ENCODE results near the gene PLXNA2.
A peak's percentile ranks its signal among the peaks of the same experiment; 100 is the strongest.

The PLXNA2 gene

DNA sequence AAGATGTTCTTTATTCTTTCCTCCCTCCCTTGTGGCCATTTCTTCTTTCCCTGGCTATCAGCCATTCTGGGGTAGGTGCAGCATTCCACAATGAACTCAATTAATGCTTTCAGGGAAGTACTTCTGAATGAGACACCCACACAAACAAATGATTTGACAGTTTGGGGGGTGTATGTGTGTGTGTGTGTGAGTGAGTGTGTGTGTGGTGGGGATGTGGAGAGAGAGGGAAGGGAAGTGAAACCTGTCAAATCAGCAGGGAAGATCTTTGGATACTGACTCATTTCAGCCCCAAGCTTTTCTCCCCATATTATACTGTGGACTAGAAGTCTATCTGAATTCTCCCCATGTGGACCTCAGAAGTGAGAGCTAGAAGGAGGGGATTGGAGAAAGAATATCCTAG is 178.3 kb downstream of the PLXNA2 start:
- H3K36me3 ChIP-seq (ENCODE audit: control insufficient read depth, insufficient read depth, low read length) = peaks cover 1% of the 10 kb centered on the region
- H3K79me2 ChIP-seq (ENCODE audit: control insufficient read depth, insufficient read depth, low read length) = no peaks in the 10 kb centered on the region

GRCh38 chr1:208061632-208062031 is 182.6 kb downstream of the PLXNA2 start:
- Histone ChIP-seq H3K4me2 (ENCODE audit: low read length) (no peak overlapping the region), H2BK15ac (replicated peaks; ENCODE audit: low read depth) (no peak overlapping the region), H3K4ac (ENCODE audit: low read depth, low read length) (no peak overlapping the region), H3K4me3 (ENCODE audit: low read length) (no peak overlapping the region), H3K18ac (ENCODE audit: low read length) (no peak overlapping the region), H3K79me1 (ENCODE audit: low read length) (no peaks in the 10 kb centered on the region), H3K9ac (ENCODE audit: low read length) (no peak overlapping the region), H3K56ac (ENCODE audit: low read length) (no peak overlapping the region), H3K23ac (ENCODE audit: low read length) (no peak overlapping the region), H2BK5ac (ENCODE audit: low read length) (no peak overlapping the region), H3K27ac (ENCODE audit: low read depth, low read length) (no peak overlapping the region), H3K27me3 (ENCODE audit: insufficient read depth, low read length, poor library complexity) (no peaks in the 10 kb centered on the region), H4K8ac (ENCODE audit: low read depth, low read length) (no peak overlapping the region), H3K4me1 (ENCODE audit: control insufficient read depth, low read depth, low read length) (peaks cover 29% of the 10 kb centered on the region), H3K79me2 (ENCODE audit: control insufficient read depth, insufficient read depth, low read length) (no peaks in the 10 kb centered on the region), H2BK120ac (ENCODE audit: low read depth, low read length) (no peak overlapping the region), H3K36me3 (ENCODE audit: control insufficient read depth, insufficient read depth, low read length) (no peaks in the 10 kb centered on the region), H4K5ac (ENCODE audit: low read length) (no peak overlapping the region), H2AK5ac (ENCODE audit: low read length) (no peak overlapping the region)
- DNase-seq = no peak
- whole genome bisulfite sequencing (ENCODE audit: extremely low coverage, insufficient coverage, low lambda C conversion rate) = no CpG with 5 or more reads among the region's 3 CpGs

More for the DNA sequence above, 178.3 kb downstream of the PLXNA2 start:
- Histone ChIP-seq H3K4me3 (ENCODE audit: low read length) (no peak overlapping the region), H2AK5ac (ENCODE audit: low read length) (peak overlapping the region; percentile 1), H3K4me1 (ENCODE audit: control insufficient read depth, low read depth, low read length) (peaks cover 19% of the 10 kb centered on the region), H3K23ac (ENCODE audit: low read length) (no peak overlapping the region), H4K5ac (ENCODE audit: low read length) (no peak overlapping the region), H3K9ac (ENCODE audit: low read length) (no peak overlapping the region), H3K79me1 (ENCODE audit: low read length) (no peaks in the 10 kb centered on the region), H3K27me3 (ENCODE audit: insufficient read depth, low read length, poor library complexity) (no peaks in the 10 kb centered on the region), H2BK5ac (ENCODE audit: low read length) (peak overlapping the region; percentile 64), H3K4ac (ENCODE audit: low read depth, low read length) (no peak overlapping the region), H3K56ac (ENCODE audit: low read length) (peak overlapping the region; percentile 73), H3K4me2 (ENCODE audit: low read length) (no peak overlapping the region), H2BK15ac (replicated peaks; ENCODE audit: low read depth) (no peak overlapping the region), H3K27ac (ENCODE audit: low read depth, low read length) (peak overlapping the region; percentile 7), H3K18ac (ENCODE audit: low read length) (peak overlapping the region; percentile 93), H2BK120ac (ENCODE audit: low read depth, low read length) (no peak overlapping the region), H4K8ac (ENCODE audit: low read depth, low read length) (no peak overlapping the region)
- DNase-seq = no peak

GRCh38 chr1:208061118-208061517 is 183.1 kb downstream of the PLXNA2 start:
- Histone ChIP-seq H4K8ac (ENCODE audit: low read depth, low read length) (no peak overlapping the region), H2BK120ac (ENCODE audit: low read depth, low read length) (no peak overlapping the region), H3K4me3 (ENCODE audit: low read length) (no peak overlapping the region), H3K36me3 (ENCODE audit: control insufficient read depth, insufficient read depth, low read length) (no peaks in the 10 kb centered on the region), H3K18ac (ENCODE audit: low read length) (no peak overlapping the region), H2BK15ac (replicated peaks; ENCODE audit: low read depth) (no peak overlapping the region), H3K27me3 (ENCODE audit: insufficient read depth, low read length, poor library complexity) (no peaks in the 10 kb centered on the region), H3K27ac (ENCODE audit: low read depth, low read length) (no peak overlapping the region), H3K56ac (ENCODE audit: low read length) (no peak overlapping the region), H3K79me1 (ENCODE audit: low read length) (no peaks in the 10 kb centered on the region), H3K4me2 (ENCODE audit: low read length) (no peak overlapping the region), H3K23ac (ENCODE audit: low read length) (no peak overlapping the region), H3K9ac (ENCODE audit: low read length) (no peak overlapping the region), H3K4ac (ENCODE audit: low read depth, low read length) (no peak overlapping the region), H3K79me2 (ENCODE audit: control insufficient read depth, insufficient read depth, low read length) (no peaks in the 10 kb centered on the region), H2AK5ac (ENCODE audit: low read length) (no peak overlapping the region), H3K4me1 (ENCODE audit: control insufficient read depth, low read depth, low read length) (peaks cover 26% of the 10 kb centered on the region), H4K5ac (ENCODE audit: low read length) (no peak overlapping the region), H2BK5ac (ENCODE audit: low read length) (no peak overlapping the region)
- no CpG with 5 or more reads among the region's 4 CpGs for WGBS (ENCODE audit: extremely low coverage, insufficient coverage, low lambda C conversion rate)
- peak; percentile 37 for DNase-seq

GRCh38 chr1:208060215-208060869 is 183.8 kb downstream of the PLXNA2 start:
- WGBS (ENCODE audit: extremely low coverage, insufficient coverage, low lambda C conversion rate) = no CpG with 5 or more reads among the region's 17 CpGs
- no peak overlapping the region for H4K8ac ChIP-seq (ENCODE audit: low read depth, low read length)
- H2BK120ac ChIP-seq (ENCODE audit: low read depth, low read length) = no peak overlapping the region
- H2BK5ac ChIP-seq (ENCODE audit: low read length) = no peak overlapping the region
- H3K36me3 ChIP-seq (ENCODE audit: control insufficient read depth, insufficient read depth, low read length) = no peaks in the 10 kb centered on the region
- peak overlapping the region; percentile 68 for H3K56ac ChIP-seq (ENCODE audit: low read length)
- no peak overlapping the region for H3K4me3 ChIP-seq (ENCODE audit: low read length)
- no peaks in the 10 kb centered on the region for H3K79me1 ChIP-seq (ENCODE audit: low read length)
- H4K5ac ChIP-seq (ENCODE audit: low read length) = no peak overlapping the region
- DNase-seq = peak; percentile 65
- H3K27me3 ChIP-seq (ENCODE audit: insufficient read depth, low read length, poor library complexity) = no peaks in the 10 kb centered on the region
- H3K79me2 ChIP-seq (ENCODE audit: control insufficient read depth, insufficient read depth, low read length) = no peaks in the 10 kb centered on the region
- H3K4me1 ChIP-seq (ENCODE audit: control insufficient read depth, low read depth, low read length) = peaks cover 19% of the 10 kb centered on the region
- H3K4ac ChIP-seq (ENCODE audit: low read depth, low read length) = no peak overlapping the region
- H3K9ac ChIP-seq (ENCODE audit: low read length) = no peak overlapping the region
- no peak overlapping the region for H2AK5ac ChIP-seq (ENCODE audit: low read length)
- no peak overlapping the region for H2BK15ac ChIP-seq (replicated peaks; ENCODE audit: low read depth)
- no peak overlapping the region for H3K18ac ChIP-seq (ENCODE audit: low read length)
- no peak overlapping the region for H3K27ac ChIP-seq (ENCODE audit: low read depth, low read length)
- no peak overlapping the region for H3K23ac ChIP-seq (ENCODE audit: low read length)
- H3K4me2 ChIP-seq (ENCODE audit: low read length) = no peak overlapping the region

DNA sequence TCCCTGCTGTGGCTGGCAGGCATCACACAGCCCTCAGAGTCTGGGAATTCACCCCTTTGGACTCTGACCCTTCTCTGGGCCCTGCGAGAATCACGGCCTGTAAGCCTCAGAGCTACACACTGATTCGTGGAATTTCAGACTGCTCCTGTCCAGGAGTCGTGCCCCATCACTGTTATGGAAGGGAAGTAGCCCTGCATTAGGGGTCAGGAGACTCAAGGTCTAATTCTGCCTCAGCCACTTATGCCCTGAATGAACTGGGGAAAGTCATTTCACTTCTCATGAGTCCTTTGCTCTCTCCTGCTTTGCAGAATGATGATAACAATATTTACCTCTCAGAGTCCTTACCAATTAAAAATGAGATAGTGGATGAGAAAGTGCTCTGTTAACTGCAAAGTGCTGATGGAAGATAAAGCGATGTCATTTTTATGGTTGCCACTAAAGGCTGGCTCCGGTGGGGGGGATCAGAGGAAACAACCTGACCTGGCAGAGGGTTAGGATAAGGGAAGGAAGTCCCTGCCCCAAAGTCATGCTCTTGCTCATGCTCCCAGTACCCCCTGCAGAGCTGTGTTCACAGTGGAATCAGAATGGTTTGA is 184.7 kb downstream of the PLXNA2 start:
- H4K8ac ChIP-seq (ENCODE audit: low read depth, low read length) = no peak overlapping the region
- H3K79me1 ChIP-seq (ENCODE audit: low read length) = no peaks in the 10 kb centered on the region
- no peak overlapping the region for H2BK5ac ChIP-seq (ENCODE audit: low read length)
- H3K79me2 ChIP-seq (ENCODE audit: control insufficient read depth, insufficient read depth, low read length) = no peaks in the 10 kb centered on the region
- H3K18ac ChIP-seq (ENCODE audit: low read length) = no peak overlapping the region
- H3K23ac ChIP-seq (ENCODE audit: low read length) = no peak overlapping the region
- H4K5ac ChIP-seq (ENCODE audit: low read length) = no peak overlapping the region
- H2BK120ac ChIP-seq (ENCODE audit: low read depth, low read length) = no peak overlapping the region
- H3K4me1 ChIP-seq (ENCODE audit: control insufficient read depth, low read depth, low read length) = peaks cover 20% of the 10 kb centered on the region
- no CpG with 5 or more reads among the region's 6 CpGs for WGBS (ENCODE audit: extremely low coverage, insufficient coverage, low lambda C conversion rate)
- H3K36me3 ChIP-seq (ENCODE audit: control insufficient read depth, insufficient read depth, low read length) = peaks cover 2% of the 10 kb centered on the region
- no peaks in the 10 kb centered on the region for H3K27me3 ChIP-seq (ENCODE audit: insufficient read depth, low read length, poor library complexity)
- H3K27ac ChIP-seq (ENCODE audit: low read depth, low read length) = no peak overlapping the region
- no peak overlapping the region for H3K4ac ChIP-seq (ENCODE audit: low read depth, low read length)
- peak; percentile 48 for DNase-seq
- H3K4me3 ChIP-seq (ENCODE audit: low read length) = no peak overlapping the region
- peak overlapping the region; percentile 20 for H3K56ac ChIP-seq (ENCODE audit: low read length)
- no peak overlapping the region for H3K9ac ChIP-seq (ENCODE audit: low read length)
- H3K4me2 ChIP-seq (ENCODE audit: low read length) = no peak overlapping the region
- H2AK5ac ChIP-seq (ENCODE audit: low read length) = no peak overlapping the region
- H2BK15ac ChIP-seq (replicated peaks; ENCODE audit: low read depth) = no peak overlapping the region

DNA sequence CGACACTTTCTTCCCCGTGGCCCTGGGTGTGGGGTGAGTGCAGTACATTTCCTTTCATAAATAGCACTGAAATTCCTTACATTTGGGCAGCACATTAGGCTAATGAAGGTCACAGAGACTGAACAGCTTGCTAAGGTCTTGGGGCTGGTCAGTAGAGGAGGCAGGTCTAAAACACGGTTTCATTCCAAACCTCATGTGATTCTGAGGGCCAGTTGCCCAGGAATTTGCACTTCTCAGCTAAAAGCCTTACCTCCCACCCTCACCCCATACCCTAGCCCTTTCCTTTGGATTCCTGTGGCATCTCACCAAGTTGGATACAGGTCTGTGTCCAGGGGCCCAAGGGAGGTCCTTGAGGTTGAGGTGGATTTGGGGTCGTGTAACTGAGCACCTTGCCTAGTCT is 185.4 kb downstream of the PLXNA2 start:
- Histone ChIP-seq H3K18ac (ENCODE audit: low read length) (peak overlapping the region; percentile 11), H3K23ac (ENCODE audit: low read length) (no peak overlapping the region), H3K27me3 (ENCODE audit: insufficient read depth, low read length, poor library complexity) (no peaks in the 10 kb centered on the region), H3K79me2 (ENCODE audit: control insufficient read depth, insufficient read depth, low read length) (no peaks in the 10 kb centered on the region), H3K4me3 (ENCODE audit: low read length) (no peak overlapping the region), H2AK5ac (ENCODE audit: low read length) (no peak overlapping the region), H3K9ac (ENCODE audit: low read length) (no peak overlapping the region), H3K4me1 (ENCODE audit: control insufficient read depth, low read depth, low read length) (peaks cover 21% of the 10 kb centered on the region), H4K5ac (ENCODE audit: low read length) (no peak overlapping the region), H3K4ac (ENCODE audit: low read depth, low read length) (no peak overlapping the region), H3K4me2 (ENCODE audit: low read length) (no peak overlapping the region), H2BK15ac (replicated peaks; ENCODE audit: low read depth) (no peak overlapping the region), H3K36me3 (ENCODE audit: control insufficient read depth, insufficient read depth, low read length) (peaks cover 2% of the 10 kb centered on the region), H3K27ac (ENCODE audit: low read depth, low read length) (no peak overlapping the region), H3K56ac (ENCODE audit: low read length) (no peak overlapping the region), H3K79me1 (ENCODE audit: low read length) (no peaks in the 10 kb centered on the region), H2BK5ac (ENCODE audit: low read length) (no peak overlapping the region), H2BK120ac (ENCODE audit: low read depth, low read length) (no peak overlapping the region), H4K8ac (ENCODE audit: low read depth, low read length) (no peak overlapping the region)
- no CpG with 5 or more reads among the region's 4 CpGs for WGBS (ENCODE audit: extremely low coverage, insufficient coverage, low lambda C conversion rate)
- DNase-seq = no peak

Measured in mesendoderm (in vitro differentiated cells).